Measurements from ENCODE around the gene SETBP1. TPM values are rescaled to one million over a fixed set of nuclear protein-coding genes. Genes with fewer than 3 reads are reported as not detected.

Gene SETBP1
- total RNA-seq, 1 experiment from 2014 or later = 3.4 TPM

- Histone ChIP-seq H4K20me1 (ENCODE audit: insufficient read depth, low read depth, low read length) (no peaks in the 10 kb centered on the region), H3K4me2 (ENCODE audit: low read depth, low read length, poor library complexity, severe bottlenecking) (peak overlapping the region; percentile 39), H3K9me2 (replicated peaks; ENCODE audit: insufficient read depth, low read length) (no peaks in the 10 kb centered on the region), H3K36me3 (ENCODE audit: insufficient read depth, low read length) (no peaks in the 10 kb centered on the region), H3K9ac (ENCODE audit: low read length) (no peak overlapping the region), H3K79me2 (ENCODE audit: low read length) (no peaks in the 10 kb centered on the region), H2AFZ (ENCODE audit: low read length) (no peak overlapping the region), H3K27ac (ENCODE audit: low read length) (no peak overlapping the region), H3K4me3 (ENCODE audit: low read length) (no peak overlapping the region; the same call in 1 of the 2 replicates), H3K27me3 (ENCODE audit: low read length) (no peaks in the 10 kb centered on the region), H3K9me3 (ENCODE audit: low read length) (no peaks in the 10 kb centered on the region), H3K4me1 (ENCODE audit: low read length) (peaks cover 35% of the 10 kb centered on the region)
- DNase-seq = no peak
Measured at GRCh38 chr18:44682201-44682870, 1.6 kb downstream of the SETBP1 start.

- no peaks in the 10 kb centered on the region for H3K36me3 ChIP-seq (ENCODE audit: insufficient read depth, low read length)
- no peaks in the 10 kb centered on the region for H3K27me3 ChIP-seq (ENCODE audit: low read length)
- no peak overlapping the region for H3K9ac ChIP-seq (ENCODE audit: low read length)
- H4K20me1 ChIP-seq (ENCODE audit: insufficient read depth, low read depth, low read length) = no peaks in the 10 kb centered on the region
- H3K9me2 ChIP-seq (replicated peaks; ENCODE audit: insufficient read depth, low read length) = no peaks in the 10 kb centered on the region
- no peak overlapping the region for H3K27ac ChIP-seq (ENCODE audit: low read length)
- H3K9me3 ChIP-seq (ENCODE audit: low read length) = no peaks in the 10 kb centered on the region
- H3K4me2 ChIP-seq (ENCODE audit: low read depth, low read length, poor library complexity, severe bottlenecking) = peak overlapping the region; percentile 39
- no peak overlapping the region for H2AFZ ChIP-seq (ENCODE audit: low read length)
- H3K79me2 ChIP-seq (ENCODE audit: low read length) = no peaks in the 10 kb centered on the region
- no peak overlapping the region; the same call in 1 of the 2 replicates for H3K4me3 ChIP-seq (ENCODE audit: low read length)
- peaks cover 35% of the 10 kb centered on the region for H3K4me1 ChIP-seq (ENCODE audit: low read length)
- no peak for DNase-seq
Measured at GRCh38 chr18:44682871-44683221, 2.2 kb downstream of the SETBP1 start.

- H3K36me3 ChIP-seq (ENCODE audit: insufficient read depth, low read length) = no peaks in the 10 kb centered on the region
- no peaks in the 10 kb centered on the region for H3K9me3 ChIP-seq (ENCODE audit: low read length)
- no peak for DNase-seq
- no peak overlapping the region for H2AFZ ChIP-seq (ENCODE audit: low read length)
- no peak overlapping the region for H3K4me3 ChIP-seq (ENCODE audit: low read length)
- H3K27me3 ChIP-seq (ENCODE audit: low read length) = no peaks in the 10 kb centered on the region
- H3K9ac ChIP-seq (ENCODE audit: low read length) = no peak overlapping the region
- no peak overlapping the region for H3K27ac ChIP-seq (ENCODE audit: low read length)
- no peaks in the 10 kb centered on the region for H3K9me2 ChIP-seq (replicated peaks; ENCODE audit: insufficient read depth, low read length)
- peaks cover 35% of the 10 kb centered on the region for H3K4me1 ChIP-seq (ENCODE audit: low read length)
- H4K20me1 ChIP-seq (ENCODE audit: insufficient read depth, low read depth, low read length) = no peaks in the 10 kb centered on the region
- no peaks in the 10 kb centered on the region for H3K79me2 ChIP-seq (ENCODE audit: low read length)
- H3K4me2 ChIP-seq (ENCODE audit: low read depth, low read length, poor library complexity, severe bottlenecking) = no peak overlapping the region
Measured at GRCh38 chr18:44683556-44683955, 2.9 kb downstream of the SETBP1 start.

GRCh38 chr18:44685296-44685695 is 4.6 kb downstream of the SETBP1 start:
- Histone ChIP-seq H3K79me2 (ENCODE audit: low read length) (no peaks in the 10 kb centered on the region), H3K9ac (ENCODE audit: low read length) (no peak overlapping the region), H3K4me3 (ENCODE audit: low read length) (no peak overlapping the region), H3K4me2 (ENCODE audit: low read depth, low read length, poor library complexity, severe bottlenecking) (no peak overlapping the region), H2AFZ (ENCODE audit: low read length) (no peak overlapping the region), H3K36me3 (ENCODE audit: insufficient read depth, low read length) (no peaks in the 10 kb centered on the region), H4K20me1 (ENCODE audit: insufficient read depth, low read depth, low read length) (no peaks in the 10 kb centered on the region), H3K27me3 (ENCODE audit: low read length) (0 out of 2 replicates have a peak, but pooled peaks cover 3% of the 10 kb centered on the region), H3K27ac (ENCODE audit: low read length) (no peak overlapping the region), H3K9me3 (ENCODE audit: low read length) (no peaks in the 10 kb centered on the region), H3K9me2 (replicated peaks; ENCODE audit: insufficient read depth, low read length) (no peaks in the 10 kb centered on the region), H3K4me1 (ENCODE audit: low read length) (peaks cover 31% of the 10 kb centered on the region)
- DNase-seq = no peak

GRCh38 chr18:44686156-44686555 is 5.5 kb downstream of the SETBP1 start:
- Histone ChIP-seq H3K9me3 (ENCODE audit: low read length) (no peaks in the 10 kb centered on the region), H3K9me2 (replicated peaks; ENCODE audit: insufficient read depth, low read length) (no peaks in the 10 kb centered on the region), H3K79me2 (ENCODE audit: low read length) (no peaks in the 10 kb centered on the region), H3K9ac (ENCODE audit: low read length) (no peak overlapping the region), H3K4me1 (ENCODE audit: low read length) (peaks cover 22% of the 10 kb centered on the region), H3K27ac (ENCODE audit: low read length) (no peak overlapping the region), H3K4me2 (ENCODE audit: low read depth, low read length, poor library complexity, severe bottlenecking) (no peak overlapping the region), H2AFZ (ENCODE audit: low read length) (no peak overlapping the region), H4K20me1 (ENCODE audit: insufficient read depth, low read depth, low read length) (no peaks in the 10 kb centered on the region), H3K4me3 (ENCODE audit: low read length) (no peak overlapping the region), H3K36me3 (ENCODE audit: insufficient read depth, low read length) (no peaks in the 10 kb centered on the region), H3K27me3 (ENCODE audit: low read length) (0 out of 2 replicates have a peak, but pooled peaks cover 3% of the 10 kb centered on the region)
- no peak for DNase-seq

- Histone ChIP-seq H3K27me3 (ENCODE audit: low read length) (0 out of 2 replicates have a peak, but pooled peaks cover 3% of the 10 kb centered on the region), H3K9me2 (replicated peaks; ENCODE audit: insufficient read depth, low read length) (no peaks in the 10 kb centered on the region), H3K27ac (ENCODE audit: low read length) (no peak overlapping the region), H3K9ac (ENCODE audit: low read length) (no peak overlapping the region), H3K9me3 (ENCODE audit: low read length) (no peaks in the 10 kb centered on the region), H3K4me3 (ENCODE audit: low read length) (no peak overlapping the region), H4K20me1 (ENCODE audit: insufficient read depth, low read depth, low read length) (no peaks in the 10 kb centered on the region), H3K4me1 (ENCODE audit: low read length) (peaks cover 9% of the 10 kb centered on the region), H3K79me2 (ENCODE audit: low read length) (no peaks in the 10 kb centered on the region), H2AFZ (ENCODE audit: low read length) (no peak overlapping the region), H3K36me3 (ENCODE audit: insufficient read depth, low read length) (no peaks in the 10 kb centered on the region), H3K4me2 (ENCODE audit: low read depth, low read length, poor library complexity, severe bottlenecking) (no peak overlapping the region)
- no peak for DNase-seq
Measured at GRCh38 chr18:44687421-44687820, 6.7 kb downstream of the SETBP1 start.

- Histone ChIP-seq H2AFZ (ENCODE audit: low read length) (no peak overlapping the region), H4K20me1 (ENCODE audit: insufficient read depth, low read depth, low read length) (no peaks in the 10 kb centered on the region), H3K36me3 (ENCODE audit: insufficient read depth, low read length) (no peaks in the 10 kb centered on the region), H3K4me1 (ENCODE audit: low read length) (no peaks in the 10 kb centered on the region), H3K27me3 (ENCODE audit: low read length) (0 out of 2 replicates have a peak, but pooled peaks cover 3% of the 10 kb centered on the region), H3K9ac (ENCODE audit: low read length) (no peak overlapping the region), H3K9me2 (replicated peaks; ENCODE audit: insufficient read depth, low read length) (no peaks in the 10 kb centered on the region), H3K27ac (ENCODE audit: low read length) (no peak overlapping the region), H3K79me2 (ENCODE audit: low read length) (no peaks in the 10 kb centered on the region), H3K4me3 (ENCODE audit: low read length) (no peak overlapping the region), H3K9me3 (ENCODE audit: low read length) (no peaks in the 10 kb centered on the region), H3K4me2 (ENCODE audit: low read depth, low read length, poor library complexity, severe bottlenecking) (no peak overlapping the region)
- DNase-seq = no peak
Measured at GRCh38 chr18:44689736-44690135, 9.0 kb downstream of the SETBP1 start.

GRCh38 chr18:44691148-44691925 is 10.6 kb downstream of the SETBP1 start:
- H3K27me3 ChIP-seq (ENCODE audit: low read length) = 0 out of 2 replicates have a peak, but pooled peaks cover 3% of the 10 kb centered on the region
- no peak overlapping the region for H2AFZ ChIP-seq (ENCODE audit: low read length)
- no peak overlapping the region for H3K27ac ChIP-seq (ENCODE audit: low read length)
- no peaks in the 10 kb centered on the region for H4K20me1 ChIP-seq (ENCODE audit: insufficient read depth, low read depth, low read length)
- H3K9me2 ChIP-seq (replicated peaks; ENCODE audit: insufficient read depth, low read length) = no peaks in the 10 kb centered on the region
- H3K36me3 ChIP-seq (ENCODE audit: insufficient read depth, low read length) = no peaks in the 10 kb centered on the region
- no peak overlapping the region for H3K9ac ChIP-seq (ENCODE audit: low read length)
- no peaks in the 10 kb centered on the region for H3K9me3 ChIP-seq (ENCODE audit: low read length)
- H3K4me3 ChIP-seq (ENCODE audit: low read length) = no peak overlapping the region
- no peak overlapping the region for H3K4me2 ChIP-seq (ENCODE audit: low read depth, low read length, poor library complexity, severe bottlenecking)
- no peaks in the 10 kb centered on the region for H3K4me1 ChIP-seq (ENCODE audit: low read length)
- no peak for DNase-seq
- H3K79me2 ChIP-seq (ENCODE audit: low read length) = no peaks in the 10 kb centered on the region
